SHP77 (cell line): Measurements from ENCODE around the gene BANP.
"Not testable (repeated sequence)": the region's sequence is repeated elsewhere in the genome, so short reads cannot be mapped to it uniquely, and the experiment has no call there.

Experiments used
- DNase-seq, 2 experiments: peaks; one replicate each; lab custom pipeline; 2025; lab: John Stamatoyannopoulos, UW

Gene BANP

DNA sequence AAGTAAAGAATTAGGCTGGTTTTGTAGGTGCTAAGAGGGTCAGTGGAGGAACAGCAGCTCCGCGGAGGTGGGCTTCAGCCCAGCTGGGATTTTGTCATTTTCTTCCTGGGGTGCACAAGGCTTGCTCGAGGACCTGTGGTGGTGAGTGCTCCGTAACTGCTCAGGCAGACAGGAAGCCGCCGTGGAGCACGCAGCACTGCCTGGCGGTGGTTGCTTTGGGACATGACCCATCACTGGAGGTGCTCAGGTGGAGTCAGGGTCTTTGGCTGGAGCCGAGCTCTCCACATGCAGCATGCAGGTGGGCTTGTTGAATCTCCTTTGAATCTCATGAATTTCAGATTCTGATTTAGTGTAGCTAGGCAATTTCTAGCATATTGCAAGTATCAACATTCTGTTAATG is 79.7 kb downstream of the BANP start:
- not testable (repeated sequence) for DNase-seq

DNA sequence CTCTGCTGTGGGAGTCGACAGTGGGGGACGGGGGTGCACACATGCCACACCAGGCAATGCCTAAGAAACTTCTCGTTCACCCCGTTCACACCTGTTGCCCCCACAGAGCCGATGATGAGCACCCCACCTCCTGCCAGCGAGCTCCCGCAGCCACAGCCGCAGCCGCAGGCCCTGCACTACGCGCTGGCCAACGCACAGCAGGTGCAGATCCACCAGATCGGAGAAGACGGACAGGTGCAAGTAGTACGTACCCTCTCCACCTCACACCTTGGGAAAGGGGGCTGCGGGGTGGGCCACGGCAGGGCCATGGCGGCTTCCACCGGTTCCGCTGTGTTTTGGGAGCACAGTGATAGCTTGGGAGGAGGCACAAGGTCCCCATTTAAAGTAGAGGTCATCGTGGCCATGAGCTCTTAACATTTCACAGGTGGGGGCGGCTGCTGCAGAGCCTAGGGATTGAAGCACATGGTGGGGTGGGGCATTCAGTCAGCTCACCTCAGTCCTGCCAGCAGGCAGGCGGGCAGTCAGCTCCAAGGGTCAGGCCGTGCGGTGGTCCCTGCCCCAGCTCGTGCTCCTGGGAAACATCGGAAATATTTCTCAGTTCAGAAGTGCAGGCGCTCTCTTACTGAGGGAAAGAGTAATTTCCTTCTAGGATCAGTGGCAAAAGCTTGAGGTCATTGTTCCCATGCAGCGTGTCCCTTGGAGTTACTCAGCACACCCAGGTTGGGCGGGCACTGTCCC is 81.9 kb downstream of the BANP start:
- not testable (repeated sequence) for DNase-seq

DNA sequence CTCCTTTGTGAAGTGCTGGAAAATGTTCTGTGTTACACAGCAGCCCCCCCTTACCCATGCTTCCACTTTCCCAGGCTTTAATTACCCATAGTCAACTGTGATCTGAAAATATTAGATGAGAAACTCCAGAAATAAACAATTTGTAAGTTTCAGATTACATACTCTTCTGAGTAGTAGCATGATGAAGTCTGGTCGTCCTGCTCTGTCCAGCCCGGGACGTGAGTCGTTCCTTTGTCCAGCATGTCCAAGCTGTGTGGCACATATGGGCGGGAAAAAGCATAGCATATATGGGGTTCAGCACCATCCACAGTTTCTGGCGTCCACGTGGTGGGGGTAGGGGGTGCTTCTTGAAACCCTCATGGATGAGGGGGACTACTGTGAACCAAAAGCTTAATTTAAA is 83.5 kb downstream of the BANP start:
- no peak for DNase-seq

DNA sequence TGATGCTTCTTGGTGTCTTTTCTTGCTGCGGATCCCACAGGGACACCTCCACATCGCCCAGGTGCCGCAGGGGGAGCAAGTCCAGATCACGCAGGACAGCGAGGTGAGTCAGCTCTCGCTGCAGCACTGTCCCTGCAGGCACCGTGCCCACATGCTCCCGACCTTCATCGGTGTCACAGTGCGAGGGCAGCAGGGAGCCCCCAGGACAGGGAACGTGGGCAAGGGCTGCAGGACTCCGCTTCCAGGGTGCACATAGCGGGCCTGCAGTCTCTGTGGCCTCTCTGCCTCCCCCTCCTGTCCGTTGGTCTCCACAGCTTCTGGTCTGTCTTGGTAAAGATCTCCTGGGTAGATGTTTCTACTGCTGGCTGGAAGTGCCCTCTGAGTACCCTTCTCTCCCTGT is 84.1 kb downstream of the BANP start:
- DNase-seq: no peak

DNA sequence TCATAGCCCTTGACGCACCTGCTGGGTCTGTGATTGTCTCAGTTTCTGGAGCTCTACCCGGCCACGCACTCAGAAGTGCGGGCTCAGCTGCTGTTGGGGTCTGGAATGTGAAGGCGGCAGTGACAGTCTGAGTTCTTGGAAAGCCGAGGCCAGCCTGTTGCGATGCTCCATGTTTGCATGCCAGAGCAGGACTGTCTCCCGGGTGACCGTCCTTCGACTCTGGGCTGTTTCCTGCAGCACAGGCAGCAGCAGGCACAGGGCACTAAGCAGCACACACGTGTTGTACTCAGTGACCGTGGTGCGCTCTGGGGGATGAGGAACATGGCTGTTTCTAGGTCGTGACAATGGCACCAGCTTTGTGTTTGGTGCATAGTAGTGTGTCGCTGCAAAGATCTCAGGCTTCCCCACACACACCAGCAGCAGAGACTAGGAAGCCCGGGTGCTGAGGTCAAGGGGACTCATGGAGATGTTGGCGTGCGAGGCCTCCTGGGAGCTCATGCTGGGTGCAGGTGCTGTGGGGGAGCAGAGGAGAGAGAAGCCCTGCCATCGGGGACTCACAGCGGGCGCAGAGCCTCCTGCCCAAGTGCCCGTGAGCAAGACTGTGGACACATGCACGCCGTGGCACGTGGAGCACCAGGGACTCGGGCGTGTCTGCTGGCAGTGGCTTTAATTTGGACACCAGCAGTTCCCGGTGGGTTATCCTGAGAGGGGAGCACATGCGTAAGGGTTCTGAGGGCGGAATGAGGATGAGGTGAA is 84.8 kb downstream of the BANP start:
- DNase-seq: not testable (repeated sequence)

DNA sequence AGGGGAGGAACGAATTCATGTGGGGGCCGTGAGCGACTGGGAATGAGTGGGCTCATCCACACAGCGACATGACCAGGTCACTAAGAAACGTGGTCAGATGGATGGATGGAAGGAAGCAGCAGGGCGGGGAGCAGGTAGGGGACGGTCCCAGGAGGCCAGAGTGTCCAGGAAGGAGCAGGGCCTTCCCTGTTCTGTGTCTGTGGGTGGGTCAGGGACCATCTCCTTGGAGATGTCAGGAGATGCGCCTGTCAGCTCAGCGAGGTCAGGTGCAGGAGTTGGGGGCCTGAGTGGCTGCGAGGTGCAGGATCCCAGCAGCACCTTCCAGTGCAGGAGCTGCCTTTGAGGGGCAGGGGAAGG is 85.4 kb downstream of the BANP start:
- not testable (repeated sequence) for DNase-seq

DNA sequence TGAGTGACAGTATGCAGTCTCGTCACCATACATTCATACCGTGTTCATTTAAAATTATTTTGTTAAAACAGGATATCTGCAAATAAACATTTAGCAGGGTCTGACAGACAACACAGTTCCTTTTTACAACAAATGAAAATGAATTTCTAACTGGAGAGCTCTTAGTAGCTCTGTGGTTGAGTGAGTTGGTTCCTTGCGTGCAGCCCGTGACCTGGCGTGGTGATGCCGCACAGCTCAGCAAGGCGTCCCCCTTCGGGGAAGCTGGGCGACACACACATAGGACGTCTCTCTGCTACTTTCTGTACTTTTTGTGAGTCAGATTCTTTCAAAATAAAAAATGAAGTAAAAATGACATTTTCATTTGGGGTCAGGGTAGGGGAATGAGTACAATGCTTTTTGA is 86.1 kb downstream of the BANP start:
- not testable (repeated sequence) for DNase-seq

DNA sequence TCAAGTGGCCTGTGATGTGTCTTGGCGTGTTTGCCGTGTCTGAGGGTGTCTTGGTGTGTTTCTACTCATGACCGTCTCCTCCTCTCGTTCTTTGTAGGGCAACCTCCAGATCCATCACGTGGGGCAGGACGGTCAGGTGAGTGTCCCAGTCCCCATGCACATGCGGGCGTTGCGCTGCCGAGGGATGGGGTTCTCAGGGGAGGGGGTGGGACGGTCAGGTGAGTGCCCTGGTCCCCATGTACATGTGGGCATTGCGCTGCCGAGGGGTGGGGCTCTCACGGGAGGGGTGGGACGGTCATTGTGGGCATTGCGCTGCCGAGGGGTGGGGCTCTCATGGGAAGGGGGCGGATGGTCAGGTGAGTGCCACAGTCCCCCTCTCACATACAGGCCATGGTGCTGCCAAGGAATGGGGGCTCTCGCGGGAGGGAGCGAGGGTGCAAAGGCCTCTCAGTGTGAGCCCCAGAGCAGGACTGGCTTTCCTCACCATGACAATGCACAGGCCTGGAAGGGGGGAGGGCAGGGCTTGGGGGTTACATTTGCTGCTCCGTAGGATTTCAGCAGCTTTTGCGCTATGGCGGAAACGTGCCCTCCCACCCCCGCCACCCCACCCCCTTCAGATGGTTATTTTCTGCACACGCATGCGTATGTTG is 86.8 kb downstream of the BANP start:
- not testable (repeated sequence) for DNase-seq

DNA sequence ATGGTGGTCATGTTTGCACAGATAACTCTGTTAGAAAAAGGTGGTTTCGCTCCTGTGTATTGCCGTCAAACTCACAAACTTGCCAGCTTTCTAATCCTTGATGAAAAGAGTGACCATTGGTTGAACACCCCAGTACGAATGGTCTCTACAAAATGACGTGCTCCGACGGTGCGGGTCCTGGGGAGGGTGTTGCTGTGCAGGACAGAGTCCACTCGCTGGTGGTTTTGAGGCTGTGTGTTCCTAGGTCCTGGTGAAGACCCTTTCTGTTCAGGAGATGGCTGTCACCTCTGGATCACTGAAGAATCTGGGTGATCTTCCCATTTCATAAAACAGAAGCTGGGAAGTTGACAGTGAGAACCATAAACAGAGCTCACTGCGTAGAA is 87.3 kb downstream of the BANP start:
- not testable (repeated sequence) for DNase-seq

DNA sequence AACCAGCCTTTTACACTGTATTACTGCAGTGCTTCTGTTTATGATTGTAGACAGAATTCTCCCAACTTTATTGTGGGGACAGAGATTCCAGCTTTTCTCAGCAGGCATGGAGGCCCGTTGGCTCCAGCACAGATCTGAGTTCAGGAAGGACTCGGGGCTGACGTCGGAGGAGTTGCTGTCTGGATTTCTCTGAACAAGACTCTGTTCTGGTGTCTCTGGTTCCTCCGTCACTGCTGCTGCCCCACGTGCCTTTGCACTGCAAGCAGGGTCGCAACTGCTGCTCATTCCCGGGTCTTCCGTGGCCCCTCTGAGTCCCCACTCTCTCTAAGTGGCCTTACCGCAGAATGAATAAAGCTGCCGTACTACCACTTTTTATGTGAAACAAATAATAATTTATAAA is 88.4 kb downstream of the BANP start:
- no peak for DNase-seq

DNA sequence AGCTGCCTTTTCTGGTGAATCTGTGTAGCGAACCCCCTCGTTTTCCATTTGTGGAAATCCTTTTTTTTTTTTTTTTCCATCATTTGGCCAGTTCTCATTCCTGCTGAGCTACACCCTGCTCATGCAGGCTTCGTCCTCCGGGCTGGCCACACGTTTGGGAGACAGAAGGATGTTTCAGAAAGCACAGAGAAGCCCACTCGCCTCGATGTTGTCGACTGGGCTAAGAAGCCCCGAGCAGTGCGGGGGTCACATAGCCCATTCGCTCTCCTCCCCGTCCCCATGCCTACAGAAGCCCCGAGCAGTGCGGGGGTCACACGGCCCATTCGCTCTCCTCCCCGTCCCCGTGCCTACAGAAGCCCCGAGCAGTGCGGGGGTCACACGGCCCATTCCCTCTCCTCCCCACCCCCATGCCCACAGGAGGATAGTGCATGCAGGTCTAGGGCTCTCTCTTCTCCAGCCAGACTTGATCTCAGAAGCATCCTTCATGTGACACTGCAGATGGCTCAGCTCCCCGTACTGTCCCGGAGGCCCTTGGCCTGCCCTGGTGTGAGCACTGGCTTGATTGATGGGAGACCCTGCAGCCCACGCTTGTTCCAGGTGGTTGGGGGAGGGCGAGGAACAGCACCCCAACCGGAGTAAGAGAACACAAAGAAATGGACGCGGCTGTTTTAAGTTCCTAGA is 89.1 kb downstream of the BANP start:
- DNase-seq: not testable (repeated sequence)

DNA sequence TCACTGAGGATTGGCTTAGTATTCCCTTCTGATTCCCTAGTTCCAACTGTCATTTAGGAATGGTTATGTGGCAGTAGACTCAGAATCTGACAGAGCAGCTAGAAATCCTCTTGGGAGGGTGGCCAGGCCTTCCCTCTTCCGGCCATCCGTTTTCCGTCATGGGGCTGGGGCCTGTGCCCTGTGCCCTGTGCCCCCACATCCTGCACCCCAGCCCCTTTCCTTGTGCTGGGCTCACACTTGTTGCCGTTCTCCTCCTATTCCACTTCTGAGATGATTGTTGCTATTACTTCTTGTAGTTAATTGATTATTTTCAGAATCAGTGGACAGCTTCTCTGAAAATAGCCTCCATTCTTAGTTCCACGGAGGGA is 89.6 kb downstream of the BANP start:
- DNase-seq: not testable (repeated sequence)

DNA sequence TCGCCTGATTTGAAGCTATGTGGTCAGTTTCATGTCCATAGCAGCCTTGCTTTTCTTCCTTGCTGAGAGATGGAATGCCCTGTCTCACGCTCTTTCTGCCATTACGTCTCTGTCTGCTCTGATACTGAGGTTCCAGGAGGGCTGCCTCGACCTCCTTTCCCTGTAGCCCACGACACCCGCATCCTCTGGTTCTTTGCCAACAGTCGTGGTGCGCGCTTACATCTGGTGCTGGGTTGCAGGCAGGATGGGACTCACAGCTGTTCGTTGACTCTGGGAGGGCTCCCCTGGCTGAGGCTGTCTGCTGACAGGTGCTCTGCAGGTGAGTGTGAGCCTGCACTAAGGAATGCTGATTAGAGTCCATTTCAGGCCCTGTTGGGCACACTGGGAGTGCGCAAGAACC is 90.3 kb downstream of the BANP start:
- not testable (repeated sequence) for DNase-seq

DNA sequence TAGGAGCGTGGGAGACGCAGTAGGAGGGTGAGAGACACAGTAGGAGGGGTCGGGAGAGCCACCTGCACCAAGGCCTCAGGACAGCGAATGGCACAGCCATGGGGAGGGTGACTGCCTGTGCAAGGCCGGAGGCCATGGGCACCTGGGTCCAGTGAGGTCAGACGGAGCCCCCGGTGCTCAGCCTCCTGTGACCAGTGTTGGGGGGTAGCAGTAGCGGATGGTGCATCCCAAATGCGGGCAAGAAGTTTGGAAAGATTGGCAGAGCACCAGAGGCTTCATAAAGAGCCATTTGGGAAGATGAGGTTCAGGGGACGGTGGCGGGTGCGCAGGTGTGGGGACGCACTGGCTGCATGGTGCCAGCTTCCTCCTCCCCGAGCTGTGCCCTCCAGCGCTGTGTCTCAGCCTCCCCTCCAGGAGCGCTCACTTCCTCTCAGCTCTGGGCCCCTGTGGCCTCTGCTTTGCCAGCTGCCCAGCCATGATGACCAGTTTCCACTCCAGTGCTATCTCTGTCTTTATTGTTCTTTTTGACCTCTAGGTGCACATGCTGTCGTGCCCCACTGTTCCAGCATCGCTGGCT is 90.8 kb downstream of the BANP start:
- not testable (repeated sequence) for DNase-seq

DNA sequence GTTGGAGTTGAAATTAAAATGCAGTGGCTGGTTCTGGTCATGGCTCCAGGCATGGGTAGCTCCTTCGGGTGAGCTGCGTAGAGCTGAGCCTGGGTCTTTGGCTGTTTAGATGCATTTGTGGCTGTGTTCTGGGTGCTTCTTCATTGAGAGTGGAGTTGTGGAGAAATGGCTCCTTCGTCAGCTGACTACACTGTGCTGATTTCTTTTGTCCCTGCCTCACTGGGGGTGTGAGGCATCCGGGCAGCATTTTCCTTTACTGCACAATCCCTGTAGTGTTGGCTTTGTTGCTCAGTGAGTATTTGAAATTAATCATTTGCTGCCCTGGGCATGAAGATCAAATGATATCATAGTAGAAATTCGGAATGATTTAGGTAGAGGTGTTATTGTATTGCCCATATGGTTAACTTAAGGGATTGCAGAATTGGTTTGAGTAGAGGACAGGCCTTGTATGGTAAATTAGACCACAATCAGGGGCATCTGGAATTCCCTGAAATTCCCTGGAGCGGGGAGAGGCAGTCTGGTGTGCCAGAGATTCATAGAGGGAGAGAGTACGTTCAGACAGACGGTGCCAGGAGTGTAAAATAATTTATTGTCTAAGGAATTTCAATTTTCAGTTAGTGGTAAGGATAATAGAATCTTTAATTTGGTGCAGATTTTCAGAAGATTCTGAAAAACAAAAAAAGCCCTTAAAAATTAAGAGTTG is 92.1 kb downstream of the BANP start:
- not testable (repeated sequence) for DNase-seq

DNA sequence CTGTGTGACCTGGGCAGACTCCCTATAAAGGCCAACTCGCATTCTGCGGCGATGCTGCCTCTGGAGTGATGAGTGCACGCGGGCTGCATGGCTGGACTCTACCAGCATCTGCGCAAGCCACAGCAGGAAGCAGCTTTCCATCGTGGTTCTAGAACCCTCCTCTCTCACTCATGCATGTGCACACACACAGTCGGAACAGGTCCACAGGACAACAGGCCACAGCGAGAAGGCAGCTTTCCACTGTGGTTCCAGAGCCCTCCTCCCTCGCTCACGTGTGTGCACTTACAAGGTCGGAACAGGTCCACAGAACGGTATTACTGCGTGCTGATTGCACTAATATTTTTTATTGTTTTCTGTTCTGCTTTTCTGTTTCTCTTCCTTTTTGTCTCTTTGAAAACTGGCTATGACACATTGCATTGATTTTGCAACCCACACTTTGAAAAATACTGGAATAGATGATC is 92.9 kb downstream of the BANP start:
- DNase-seq: not testable (repeated sequence)

DNA sequence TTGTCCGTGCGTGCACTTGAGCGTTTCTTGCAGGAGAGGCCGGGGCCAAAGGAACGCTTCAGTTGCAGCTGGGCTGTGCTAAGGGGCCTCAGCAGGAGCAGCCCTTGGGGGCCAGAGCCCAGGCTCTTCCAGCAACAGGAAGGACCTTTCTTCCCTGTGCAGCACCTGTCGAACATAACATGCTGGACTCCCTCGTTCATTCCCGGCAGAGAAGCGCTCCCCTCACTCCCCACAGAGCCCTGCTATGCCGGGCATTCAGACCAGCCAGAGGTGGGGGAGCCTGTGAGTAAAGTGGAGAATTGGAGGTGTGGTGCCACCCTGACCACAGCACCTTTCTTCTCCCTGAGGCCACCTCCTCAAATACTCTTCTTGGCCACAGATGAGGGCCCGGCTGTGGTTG is 94.1 kb downstream of the BANP start:
- not testable (repeated sequence) for DNase-seq

DNA sequence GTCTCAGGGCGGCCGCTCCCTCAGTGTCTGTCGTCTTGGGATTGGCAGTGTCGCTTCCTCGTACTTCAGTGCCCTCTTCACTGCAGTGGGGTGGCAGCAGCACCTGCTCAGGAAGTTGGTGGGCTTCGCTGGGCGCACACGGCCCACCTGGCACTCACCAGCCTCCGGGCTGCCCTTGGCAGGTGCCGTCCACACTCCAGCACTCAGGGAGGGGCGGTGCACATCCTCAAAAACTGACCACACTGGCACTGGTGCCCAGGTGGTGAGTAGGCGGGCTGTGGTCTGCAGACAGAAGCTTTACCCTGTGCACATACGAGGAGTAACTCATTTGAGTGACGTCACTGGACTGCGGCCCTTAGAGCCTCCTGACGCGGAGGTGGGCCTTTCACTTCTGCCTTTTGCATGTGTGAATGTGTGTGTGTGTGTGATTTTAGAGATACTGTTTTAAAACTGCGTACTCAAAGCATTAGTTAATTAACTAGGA is 94.6 kb downstream of the BANP start:
- DNase-seq: no peak

DNA sequence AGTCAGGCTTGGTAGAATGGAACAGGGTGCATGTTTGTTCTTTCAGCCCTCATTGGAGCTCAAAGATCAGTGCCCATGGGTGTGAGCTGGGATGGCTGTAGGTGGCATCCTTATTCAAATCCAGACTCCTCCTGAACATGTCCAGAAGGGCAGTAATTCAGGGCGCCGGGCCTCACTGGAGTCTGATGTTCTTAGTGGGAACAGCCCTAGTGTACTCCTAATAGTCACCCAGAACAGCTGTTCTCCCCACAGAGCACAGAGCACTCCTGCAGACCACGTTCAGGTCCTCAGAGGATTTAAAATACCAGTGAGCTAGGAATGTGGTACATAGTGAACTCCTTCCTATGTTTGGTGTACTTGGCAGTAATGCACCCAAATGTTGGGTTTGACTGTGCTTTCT is 96.2 kb downstream of the BANP start:
- no peak for DNase-seq

DNA sequence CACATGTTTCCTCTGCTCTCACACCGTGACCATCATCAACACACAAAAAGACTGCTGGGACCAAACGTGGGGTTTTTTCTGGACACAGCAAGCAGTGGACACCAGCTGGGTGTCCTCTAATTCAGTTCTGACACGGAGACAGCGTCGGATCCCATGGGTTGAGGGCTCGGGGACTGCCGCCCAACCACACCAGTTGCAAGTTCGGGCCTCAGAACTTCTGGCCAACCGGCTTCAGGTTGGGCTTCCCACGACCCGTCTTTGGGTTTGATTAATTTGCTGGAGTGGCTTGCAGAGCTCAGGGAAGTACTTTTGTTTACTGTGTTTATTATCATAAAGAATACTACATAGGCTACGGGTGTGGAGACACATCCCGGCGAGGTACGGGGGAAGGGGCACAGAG is 97.8 kb downstream of the BANP start:
- DNase-seq: no peak
